Fibroblast of villous mesenchyme (primary cell): ENCODE measurements around the gene SPATA12. TPM values are rescaled to one million over a fixed set of nuclear protein-coding genes. Genes with fewer than 3 reads are reported as not detected.

ENCODE experiments used
- DNase-seq: peaks from one replicate; pipeline ENCODE4 v3.0.0-alpha.2; 2010; ENCODE audit warnings: low read depth
- H3K4me3 ChIP-seq: 2 replicates; pipeline ENCODE4 v1.5.1; 2011; ENCODE audit warnings: low read depth, mild to moderate bottlenecking, low read length
- total RNA-seq: library from RNA; depleted of rRNA; stranded (reverse); fragments of >200 nt; gene quantifications from 2 replicates; pipeline ENCODE4 v1.2.3, GENCODE V29; 2012
- TF ChIP-seq, protein P1 (sequence below): IDR thresholded peaks from 2 replicates; pipeline ENCODE4 v1.5.1; 2012; ENCODE audit warnings: low read depth, mild to moderate bottlenecking, low read length; ENCODE audit not compliant: insufficient read depth

SPATA12 gene
- total RNA-seq, 1 donor, result not detected

GRCh38 chr3:57093971-57094535, 33.6 kb downstream of the SPATA12 start:
- no peak overlapping the region for H3K4me3 ChIP-seq
- TF ChIP-seq, protein P1, sequence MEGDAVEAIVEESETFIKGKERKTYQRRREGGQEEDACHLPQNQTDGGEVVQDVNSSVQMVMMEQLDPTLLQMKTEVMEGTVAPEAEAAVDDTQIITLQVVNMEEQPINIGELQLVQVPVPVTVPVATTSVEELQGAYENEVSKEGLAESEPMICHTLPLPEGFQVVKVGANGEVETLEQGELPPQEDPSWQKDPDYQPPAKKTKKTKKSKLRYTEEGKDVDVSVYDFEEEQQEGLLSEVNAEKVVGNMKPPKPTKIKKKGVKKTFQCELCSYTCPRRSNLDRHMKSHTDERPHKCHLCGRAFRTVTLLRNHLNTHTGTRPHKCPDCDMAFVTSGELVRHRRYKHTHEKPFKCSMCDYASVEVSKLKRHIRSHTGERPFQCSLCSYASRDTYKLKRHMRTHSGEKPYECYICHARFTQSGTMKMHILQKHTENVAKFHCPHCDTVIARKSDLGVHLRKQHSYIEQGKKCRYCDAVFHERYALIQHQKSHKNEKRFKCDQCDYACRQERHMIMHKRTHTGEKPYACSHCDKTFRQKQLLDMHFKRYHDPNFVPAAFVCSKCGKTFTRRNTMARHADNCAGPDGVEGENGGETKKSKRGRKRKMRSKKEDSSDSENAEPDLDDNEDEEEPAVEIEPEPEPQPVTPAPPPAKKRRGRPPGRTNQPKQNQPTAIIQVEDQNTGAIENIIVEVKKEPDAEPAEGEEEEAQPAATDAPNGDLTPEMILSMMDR, result no peak
- no peak for DNase-seq

- TF ChIP-seq, protein P1, result no peak
- H3K4me3 ChIP-seq, result no peak overlapping the region
- peak; percentile 14 for DNase-seq
Measured at GRCh38 chr3:57094575-57094974, 34.1 kb downstream of the SPATA12 start.

GRCh38 chr3:57095363-57095762, 34.9 kb downstream of the SPATA12 start:
- TF ChIP-seq, protein P1, result no peak
- no peak overlapping the region for H3K4me3 ChIP-seq
- no peak for DNase-seq

GRCh38 chr3:57097536-57097935, 37.1 kb downstream of the SPATA12 start:
- TF ChIP-seq, protein P1, result no peak
- H3K4me3 ChIP-seq, result no peak overlapping the region
- no peak for DNase-seq

GRCh38 chr3:57098418-57099310, 38.2 kb downstream of the SPATA12 start:
- DNase-seq, result no peak
- H3K4me3 ChIP-seq, result no peak overlapping the region
- TF ChIP-seq, protein P1, result no peak

DNA sequence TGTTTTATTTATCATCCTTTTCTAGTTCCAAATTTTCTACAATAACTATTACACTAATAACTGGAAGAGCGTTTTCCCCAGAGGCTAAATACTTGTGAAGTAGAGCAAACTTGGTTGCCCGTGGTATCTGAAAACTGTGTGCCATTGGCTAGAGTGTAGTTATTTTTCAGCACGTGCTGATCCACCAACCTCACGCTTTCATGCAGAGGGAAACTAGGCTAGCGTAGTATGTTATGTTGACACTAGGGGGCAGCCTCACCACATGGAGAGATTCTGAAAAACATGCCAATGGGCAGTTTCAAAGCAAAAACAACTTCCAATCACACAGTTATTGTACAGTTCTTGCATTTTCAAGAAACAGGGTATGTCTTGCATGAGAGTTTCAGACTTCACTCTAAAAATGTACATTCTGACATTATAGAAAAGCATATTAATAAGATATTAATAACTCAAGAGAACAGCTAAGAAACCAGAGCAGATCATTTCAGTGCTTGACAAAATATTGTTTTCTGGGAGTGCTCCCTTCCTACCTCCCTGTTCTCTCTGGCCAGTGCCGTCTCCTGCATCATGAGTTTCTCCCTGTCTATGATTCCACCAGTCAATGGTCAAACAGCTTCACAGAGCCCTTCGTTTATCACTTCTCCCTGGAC, 39.7 kb downstream of the SPATA12 start:
- TF ChIP-seq, protein P1, result peak; percentile 88
- peak; percentile 77 for DNase-seq
- H3K4me3 ChIP-seq, result no peak overlapping the region
